ENCODE measurements around the gene SS18L1.

- TF ChIP-seq POLR2A (IDR thresholded peaks at IDR 0.05) (no peak), CTCF (IDR thresholded peaks at IDR 0.05) (no peak)
Measured at GRCh38 chr20:62227591-62227976, 84.0 kb downstream of the SS18L1 start.
